DND-41 (cell line): Measurements from ENCODE around the gene TBCK.

Source experiments
- CTCF ChIP-seq: IDR thresholded peaks from 2 replicates; pipeline ENCODE4 v1.5.1; 2012; ENCODE audit warnings: borderline replicate concordance, low read length, moderate library complexity, mild to moderate bottlenecking; ENCODE audit not compliant: poor library complexity, severe bottlenecking; ENCODE audit errors: extremely low read depth
- EZH2 ChIP-seq: IDR thresholded peaks from 3 replicates; pipeline ENCODE4 v1.6.1; 2012; ENCODE audit warnings: borderline replicate concordance, low read depth, mild to moderate bottlenecking, moderate library complexity, low read length, inconsistent platforms; ENCODE audit not compliant: severe bottlenecking

GRCh38 chr4:106126062-106126461 lies 189.9 kb downstream of the TBCK start:
- TF ChIP-seq CTCF (no peak), EZH2 (no peak)
